ENCODE measurements around the gene BDH1. TPM values are rescaled to one million over a fixed set of nuclear protein-coding genes. Genes with fewer than 3 reads are reported as not detected.

The BDH1 gene
- total and polyA plus RNA-seq, 2 experiments from 2014 or later: 61.8 to 62.9 TPM

DNA sequence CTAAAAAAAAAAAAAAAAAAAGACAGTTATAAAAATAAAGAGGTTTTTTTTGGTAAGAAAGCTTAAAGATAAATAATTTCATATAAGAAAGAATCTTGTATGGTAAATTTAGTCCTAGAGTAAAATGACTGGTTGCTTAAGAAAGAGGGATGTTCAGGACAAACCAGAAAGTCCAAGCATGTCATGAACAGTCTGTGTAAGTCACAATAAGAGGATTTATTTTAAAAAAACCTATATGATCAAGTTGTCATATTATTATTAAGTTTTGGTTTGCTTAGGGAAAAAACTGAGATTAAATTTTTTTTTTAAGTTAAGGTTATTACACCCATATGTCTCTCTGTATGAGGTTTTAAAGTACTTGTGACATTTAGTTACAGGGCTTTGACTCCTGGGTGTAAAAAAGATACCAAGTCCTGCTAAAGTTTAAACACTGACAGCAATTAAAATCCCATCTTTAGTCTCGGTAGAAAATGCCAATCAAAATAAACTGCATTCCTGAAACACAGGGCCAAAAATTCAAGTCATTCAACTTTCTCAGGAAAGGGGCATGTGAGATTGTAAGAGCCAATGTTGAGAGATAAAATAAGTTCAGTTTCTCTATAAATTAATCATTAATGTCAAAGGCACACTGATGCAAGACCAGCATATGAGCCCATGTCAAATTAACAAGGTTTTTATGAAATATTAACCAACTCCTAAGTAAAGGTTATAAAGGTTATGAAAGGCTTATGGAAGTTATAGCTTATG is 8.5 kb upstream of the BDH1 start:
- DNase-seq (ENCODE audit: low spot score): no peak
- Histone ChIP-seq H4K20me1 (ENCODE audit: insufficient read depth, poor library complexity, severe bottlenecking) (no peaks in the 10 kb centered on the region), H3K9me2 (replicated peaks; ENCODE audit: insufficient read depth) (no peaks in the 10 kb centered on the region), H3K4me3 (no peak overlapping the region), H3K9me3 (ENCODE audit: low read depth) (peaks cover 12% of the 10 kb centered on the region), H3K36me3 (replicated peaks; ENCODE audit: insufficient read depth, low read depth) (no peaks in the 10 kb centered on the region), H3K27ac (no peak overlapping the region), H3K79me2 (no peaks in the 10 kb centered on the region), H3K27me3 (no peaks in the 10 kb centered on the region), H3K4me2 (no peak overlapping the region), H3K4me1 (ENCODE audit: insufficient read depth) (peaks cover 4% of the 10 kb centered on the region), H2AFZ (no peak overlapping the region)
- WGBS (ENCODE audit: low lambda C conversion rate, missing lambda C conversion rate): 94% methylated on average over 1 of the region's 1 CpG
- no peak for TF ChIP-seq EZH2 (IDR thresholded peaks at IDR 0.05; ENCODE audit: borderline replicate concordance)
- TF ChIP-seq, protein P1, sequence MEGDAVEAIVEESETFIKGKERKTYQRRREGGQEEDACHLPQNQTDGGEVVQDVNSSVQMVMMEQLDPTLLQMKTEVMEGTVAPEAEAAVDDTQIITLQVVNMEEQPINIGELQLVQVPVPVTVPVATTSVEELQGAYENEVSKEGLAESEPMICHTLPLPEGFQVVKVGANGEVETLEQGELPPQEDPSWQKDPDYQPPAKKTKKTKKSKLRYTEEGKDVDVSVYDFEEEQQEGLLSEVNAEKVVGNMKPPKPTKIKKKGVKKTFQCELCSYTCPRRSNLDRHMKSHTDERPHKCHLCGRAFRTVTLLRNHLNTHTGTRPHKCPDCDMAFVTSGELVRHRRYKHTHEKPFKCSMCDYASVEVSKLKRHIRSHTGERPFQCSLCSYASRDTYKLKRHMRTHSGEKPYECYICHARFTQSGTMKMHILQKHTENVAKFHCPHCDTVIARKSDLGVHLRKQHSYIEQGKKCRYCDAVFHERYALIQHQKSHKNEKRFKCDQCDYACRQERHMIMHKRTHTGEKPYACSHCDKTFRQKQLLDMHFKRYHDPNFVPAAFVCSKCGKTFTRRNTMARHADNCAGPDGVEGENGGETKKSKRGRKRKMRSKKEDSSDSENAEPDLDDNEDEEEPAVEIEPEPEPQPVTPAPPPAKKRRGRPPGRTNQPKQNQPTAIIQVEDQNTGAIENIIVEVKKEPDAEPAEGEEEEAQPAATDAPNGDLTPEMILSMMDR (IDR thresholded peaks at IDR 0.05; ENCODE audit: poor library complexity): no peak
- no peak for TF ChIP-seq EZH2phosphoT487 (IDR thresholded peaks at IDR 0.05; ENCODE audit: low read depth, severe bottlenecking, unreplicated experiment)

DNA sequence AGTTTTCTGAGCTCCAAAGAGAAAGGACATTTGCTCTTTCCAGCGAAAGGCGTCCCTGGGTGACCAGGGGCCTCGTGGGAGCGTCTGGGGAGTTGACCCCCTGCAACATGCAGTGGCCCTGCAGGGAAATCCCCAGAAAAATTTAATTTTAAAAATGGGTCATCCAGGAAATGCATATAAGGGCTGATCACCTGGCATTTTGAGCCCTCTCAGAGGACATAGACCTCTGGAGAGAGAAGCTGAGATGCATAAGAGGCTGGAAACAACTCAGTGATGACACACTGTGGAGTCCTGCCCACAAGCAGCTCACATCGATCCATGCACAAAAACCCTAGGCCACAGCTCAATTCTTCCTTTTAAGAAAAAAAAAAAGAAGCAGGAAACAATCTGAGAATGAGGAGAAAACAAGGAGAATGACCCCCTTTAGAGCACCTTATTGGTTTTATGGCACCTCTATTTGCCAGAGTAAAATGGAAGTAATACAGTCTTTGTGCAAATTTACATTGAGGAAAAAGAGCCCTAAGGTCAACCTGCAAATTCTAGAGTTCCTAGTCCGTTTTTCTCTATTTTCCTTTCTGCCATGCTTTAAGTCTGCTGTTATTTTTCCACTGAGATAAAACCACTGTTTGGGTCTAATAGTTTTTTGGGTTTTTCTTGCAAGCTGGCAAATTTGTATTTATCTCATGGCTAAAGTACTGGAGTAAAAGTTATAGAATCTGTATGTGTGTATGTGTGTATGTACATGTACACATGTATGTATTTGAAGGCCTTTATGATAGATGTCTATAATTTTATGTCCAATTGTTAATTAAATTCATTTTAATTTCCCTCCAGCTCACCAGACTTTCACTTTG is 6.9 kb upstream of the BDH1 start:
- H3K27me3 ChIP-seq: no peaks in the 10 kb centered on the region
- H3K4me3 ChIP-seq: no peak overlapping the region
- H3K36me3 ChIP-seq (replicated peaks; ENCODE audit: insufficient read depth, low read depth): no peaks in the 10 kb centered on the region
- H4K20me1 ChIP-seq (ENCODE audit: insufficient read depth, poor library complexity, severe bottlenecking): no peaks in the 10 kb centered on the region
- no peak overlapping the region for H2AFZ ChIP-seq
- H3K9me2 ChIP-seq (replicated peaks; ENCODE audit: insufficient read depth): no peaks in the 10 kb centered on the region
- WGBS (ENCODE audit: low lambda C conversion rate, missing lambda C conversion rate): 88% methylated on average over 6 of the region's 6 CpGs
- no peak overlapping the region for H3K4me2 ChIP-seq
- TF ChIP-seq EZH2phosphoT487 (IDR thresholded peaks at IDR 0.05; ENCODE audit: low read depth, severe bottlenecking, unreplicated experiment) (no peak), EZH2 (IDR thresholded peaks at IDR 0.05; ENCODE audit: borderline replicate concordance) (no peak)
- TF ChIP-seq, protein P1 (IDR thresholded peaks at IDR 0.05; ENCODE audit: poor library complexity): no peak
- H3K27ac ChIP-seq: no peak overlapping the region
- H3K9me3 ChIP-seq (ENCODE audit: low read depth): peaks cover 12% of the 10 kb centered on the region
- no peak for DNase-seq (ENCODE audit: low spot score)
- peaks cover 4% of the 10 kb centered on the region for H3K4me1 ChIP-seq (ENCODE audit: insufficient read depth)
- H3K79me2 ChIP-seq: no peaks in the 10 kb centered on the region

DNA sequence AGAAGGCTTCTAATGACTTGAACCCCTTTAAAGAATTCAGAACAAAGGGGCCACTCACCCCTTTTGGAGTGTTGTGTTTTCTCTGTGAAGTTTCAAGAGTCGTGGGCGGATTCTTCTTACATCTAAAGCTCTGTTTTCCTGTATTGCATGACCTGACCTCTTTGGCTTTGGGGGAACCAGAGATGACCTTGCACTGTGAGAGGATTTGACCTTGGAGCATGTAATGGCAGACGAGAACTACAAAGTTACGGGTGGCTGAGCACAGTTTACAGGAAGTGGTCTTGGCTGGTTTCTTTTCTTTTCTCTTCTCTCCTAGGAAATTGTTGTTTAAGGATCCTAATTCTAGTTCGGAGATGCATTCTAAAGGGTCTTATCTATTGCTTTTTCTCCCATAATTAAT is 6.2 kb upstream of the BDH1 start:
- Histone ChIP-seq H3K9me2 (replicated peaks; ENCODE audit: insufficient read depth) (no peaks in the 10 kb centered on the region), H3K27me3 (no peaks in the 10 kb centered on the region), H3K4me1 (ENCODE audit: insufficient read depth) (peaks cover 4% of the 10 kb centered on the region), H3K9me3 (ENCODE audit: low read depth) (peaks cover 12% of the 10 kb centered on the region), H4K20me1 (ENCODE audit: insufficient read depth, poor library complexity, severe bottlenecking) (no peaks in the 10 kb centered on the region), H3K79me2 (no peaks in the 10 kb centered on the region), H3K4me3 (no peak overlapping the region), H3K4me2 (no peak overlapping the region), H3K27ac (no peak overlapping the region), H3K36me3 (replicated peaks; ENCODE audit: insufficient read depth, low read depth) (no peaks in the 10 kb centered on the region), H2AFZ (no peak overlapping the region)
- TF ChIP-seq, protein P1 (IDR thresholded peaks at IDR 0.05; ENCODE audit: poor library complexity): no peak
- TF ChIP-seq EZH2 (IDR thresholded peaks at IDR 0.05; ENCODE audit: borderline replicate concordance) (no peak), EZH2phosphoT487 (IDR thresholded peaks at IDR 0.05; ENCODE audit: low read depth, severe bottlenecking, unreplicated experiment) (no peak)
- 89% methylated on average over 5 of the region's 5 CpGs for whole genome bisulfite sequencing (ENCODE audit: low lambda C conversion rate, missing lambda C conversion rate)
- no peak for DNase-seq (ENCODE audit: low spot score)

Data from hepatocyte (in vitro differentiated cells).